ENCODE data around the gene FHAD1. TPM values are rescaled to one million over a fixed set of nuclear protein-coding genes. Genes with fewer than 3 reads are reported as not detected.

FHAD1 gene
- total RNA-seq, 1 experiment from 2014 or later, result 3.5 TPM

GRCh38 chr1:15257309-15257708 is 10.3 kb downstream of the FHAD1 start:
- H3K79me2 ChIP-seq (ENCODE audit: insufficient read depth, low read length), result no peaks in the 10 kb centered on the region
- ATAC-seq, result no peak
- TF ChIP-seq EZH2phosphoT487 (IDR thresholded peaks at IDR 0.05; ENCODE audit: borderline replicate concordance) (no peak), FOSL1 (IDR thresholded peaks at IDR 0.05; ENCODE audit: low read depth) (no peak), ZNF274 (IDR thresholded peaks at IDR 0.05; ENCODE audit: low read depth, low read length) (no peak), EGR1 (IDR thresholded peaks at IDR 0.05; ENCODE audit: low read depth) (no peak), ZBTB33 (IDR thresholded peaks at IDR 0.05; ENCODE audit: extremely low read depth, insufficient replicate concordance, low read length) (no peak), CTCF (IDR thresholded peaks at IDR 0.05 in 2 of 3, conservative IDR thresholded peaks at IDR 0.05 in 1 of 3; ENCODE audit: borderline replicate concordance in 1 of 3, insufficient read depth in 1 of 3, low read depth in 2 of 3, low read length in 2 of 3) (no peak), POLR2A (IDR thresholded peaks at IDR 0.05; ENCODE audit: borderline replicate concordance, extremely low read depth, insufficient read depth, insufficient read length) (no peak), TCF7L2 (IDR thresholded peaks at IDR 0.05; ENCODE audit: borderline replicate concordance, extremely low read depth, insufficient read depth, insufficient read length) (no peak), MAX (IDR thresholded peaks at IDR 0.05) (no peak), SRF (IDR thresholded peaks at IDR 0.05; ENCODE audit: low read depth) (no peak), ELF1 (IDR thresholded peaks at IDR 0.05; ENCODE audit: borderline replicate concordance, low read depth) (no peak), SIN3A (IDR thresholded peaks at IDR 0.05; ENCODE audit: low read depth) (no peak), POLR2AphosphoS5 (IDR thresholded peaks at IDR 0.05; ENCODE audit: low read depth, low read length) (no peak), ZFX (IDR thresholded peaks at IDR 0.05) (no peak), CBX3 (IDR thresholded peaks at IDR 0.05; ENCODE audit: low read depth) (no peak)
- H4K20me1 ChIP-seq (ENCODE audit: insufficient read depth), result no peaks in the 10 kb centered on the region
- no peaks in the 10 kb centered on the region for H3K9me2 ChIP-seq (ENCODE audit: insufficient read depth)
- peaks cover 26 to 49% of the 10 kb centered on the region in 2 experiments for H3K4me1 ChIP-seq (ENCODE audit: control insufficient read depth in 1 of 2, insufficient read depth in 2 of 2, low read length in 2 of 2)
- no peak overlapping the region for H3K9ac ChIP-seq (ENCODE audit: low read length)
- no peak overlapping the region for H2AFZ ChIP-seq (ENCODE audit: low read depth, low read length, poor library complexity, severe bottlenecking)
- no peaks in the 10 kb centered on the region for H3K36me3 ChIP-seq (ENCODE audit: control insufficient read depth in 1 of 2, insufficient read depth in 2 of 2, low read length in 2 of 2)
- intact Hi-C loops (cut with micrococcal nuclease), result no loop called here
- BruUV-seq (replicated peaks), result no TSS peak
- H3K4me2 ChIP-seq (ENCODE audit: low read length), result no peak overlapping the region
- no peak for DNase-seq (ENCODE audit: low read depth, low spot score)
- no peak overlapping the region for H3K27ac ChIP-seq (ENCODE audit: low read depth, low read length)
- no peaks in the 10 kb centered on the region for H3K9me3 ChIP-seq (ENCODE audit: control insufficient read depth in 1 of 2, insufficient read depth in 1 of 2, low read depth in 1 of 2, low read length in 2 of 2)
- ChIA-PET POLR2A (no interaction called here), RAD21 (ENCODE audit: low non-redundant PET in 1 of 2, low total read pairs in 2 of 2, uncharacterized antibody in 2 of 2, unreplicated experiment in 2 of 2) (no interaction called here), CTCF (no interaction called here)
- H3K4me3 ChIP-seq (replicated peaks in 1 of 2; ENCODE audit: low read depth in 1 of 2, low read length in 2 of 2), result no peak overlapping the region
- no peaks in the 10 kb centered on the region for H3K27me3 ChIP-seq (ENCODE audit: insufficient read depth, low read length)

All from HCT116 (cell line).